SK-N-SH (cell line): Measurements from ENCODE around the gene BABAM1. TPM values are rescaled to one million over a fixed set of nuclear protein-coding genes. Genes with fewer than 3 reads are reported as not detected.

Experiments
- CTCF ChIA-PET: fragments of 300-600, 350-600 bp; formaldehyde crosslinking; extraction: SDS; loops from one replicate; lab custom pipeline; 2021; lab: Yijun Ruan, JAX
- POLR2A ChIA-PET: fragments of 350-600 bp; sonication (Branson Sonifier 250); formaldehyde crosslinking; extraction: SDS; loops from one replicate; lab custom pipeline; 2020; ENCODE audit warnings: antibody characterized with exemption, inconsistent platforms; lab: Yijun Ruan, JAX
- DNase-seq: peaks from one replicate; pipeline ENCODE4 v3.0.0; 2012
- H2AFZ ChIP-seq: fragments of 200-600 bp; sonication (generic); 2 replicates; pipeline ENCODE4 v1.8.1; 2016; ENCODE audit warnings: antibody characterized with exemption, mild to moderate bottlenecking, low read depth
- H3F3A ChIP-seq: fragments of 200-600 bp; sonication (generic); replicated peaks from 2 replicates; pipeline ENCODE3; 2016; ENCODE audit warnings: antibody characterized with exemption, mild to moderate bottlenecking; ENCODE audit not compliant: insufficient read depth
- H3K27ac ChIP-seq, 2 experiments: fragments of 200-500 bp in 1 of 2; fragments of 200-600 bp in 1 of 2; sonication (Bioruptor generic) in 1 of 2; sonication (generic), shearing (Covaris generic) in 1 of 2; 2 replicates each; pipeline versions ENCODE4 v1.5.1 to v1.6.1; 2014 to 2016; ENCODE audit warnings: low read depth in 2 of 2, inconsistent platforms in 1 of 2, low read length in 1 of 2, mild to moderate bottlenecking in 1 of 2, mixed read lengths in 1 of 2
- H3K27me3 ChIP-seq: fragments of 200-600 bp; sonication (generic), shearing (Covaris generic); 2 replicates; pipeline ENCODE4 v1.6.1; 2016; ENCODE audit warnings: mixed run types; ENCODE audit not compliant: insufficient read depth
- H3K36me3 ChIP-seq, 2 experiments: fragments of 200-500 bp in 1 of 2; fragments of 200-600 bp in 1 of 2; sonication (Bioruptor generic) in 1 of 2; sonication (generic) in 1 of 2; replicated peaks in 1 of 2; 2 replicates each; pipeline versions ENCODE3 to v1.5.1; 2014 to 2016; ENCODE audit warnings: low read length in 1 of 2, mild to moderate bottlenecking in 1 of 2; ENCODE audit not compliant: insufficient read depth in 2 of 2, control insufficient read depth in 1 of 2
- H3K4me1 ChIP-seq, 2 experiments: fragments of 200-500 bp in 1 of 2; fragments of 200-600 bp in 1 of 2; sonication (Bioruptor generic) in 1 of 2; sonication (generic), shearing (Covaris generic) in 1 of 2; 2 replicates each; pipeline versions ENCODE4 v1.5.1 to v1.6.1; 2014 to 2016; ENCODE audit warnings: low read depth in 1 of 2, low read length in 1 of 2, mixed run types in 1 of 2; ENCODE audit not compliant: insufficient read depth in 2 of 2, control insufficient read depth in 1 of 2
- H3K4me2 ChIP-seq: fragments of 200-600 bp; sonication (generic), shearing (Covaris generic); 2 replicates; pipeline ENCODE4 v1.6.1; 2017; ENCODE audit warnings: mixed run types
- H3K4me3 ChIP-seq, 2 experiments: fragments of 200-500 bp in 1 of 2; fragments of 200-600 bp in 1 of 2; sonication (Bioruptor generic) in 1 of 2; sonication (generic), shearing (Covaris generic) in 1 of 2; 2 replicates each; pipeline versions ENCODE4 v1.5.1 to v1.8.1; 2014 to 2016; ENCODE audit warnings: low read depth in 2 of 2, inconsistent platforms in 1 of 2, low read length in 1 of 2, mild to moderate bottlenecking in 1 of 2, mixed read lengths in 1 of 2, moderate library complexity in 1 of 2
- H3K79me2 ChIP-seq: fragments of 200-600 bp; sonication (generic); 2 replicates; pipeline ENCODE4 v1.8.1; 2017; ENCODE audit warnings: mild to moderate bottlenecking; ENCODE audit not compliant: insufficient read depth
- H3K9ac ChIP-seq: fragments of 200-600 bp; sonication (generic); 2 replicates; pipeline ENCODE4 v1.6.1; 2017; ENCODE audit warnings: mixed run types
- H3K9me2 ChIP-seq: fragments of 200-600 bp; sonication (generic); 2 replicates; pipeline ENCODE4 v1.6.1; 2017; ENCODE audit warnings: mixed run types
- H3K9me3 ChIP-seq: fragments of 200-600 bp; sonication (generic); 2 replicates; pipeline ENCODE4 v1.6.1; 2017; ENCODE audit warnings: mixed run types, mild to moderate bottlenecking, moderate library complexity
- H4K20me1 ChIP-seq: fragments of 200-600 bp; sonication (generic); 2 replicates; pipeline ENCODE4 v1.6.1; 2017; ENCODE audit warnings: mild to moderate bottlenecking, mixed run types; ENCODE audit not compliant: insufficient read depth
- CHD2 ChIP-seq: fragments of 150-350 bp; IDR thresholded peaks from 2 replicates; pipeline ENCODE4 v1.6.1; 2018; ENCODE audit warnings: low read length; ENCODE audit not compliant: partially characterized antibody
- ELF1 ChIP-seq: IDR thresholded peaks from 2 replicates; pipeline ENCODE4 v1.4.0; 2012
- FOXM1 ChIP-seq: IDR thresholded peaks from 2 replicates; pipeline ENCODE4 v1.4.0; 2012; ENCODE audit warnings: low read depth, mild to moderate bottlenecking
- GATA2 ChIP-seq: sonication (generic); formaldehyde crosslinking; IDR thresholded peaks from 2 replicates; pipeline ENCODE4 v1.5.0; 2020; ENCODE audit warnings: mild to moderate bottlenecking, missing genetic modification reagents
- MEF2A ChIP-seq: IDR thresholded peaks from 2 replicates; pipeline ENCODE4 v1.4.0; 2012; ENCODE audit warnings: low read depth, borderline replicate concordance
- MXI1 ChIP-seq: IDR thresholded peaks from 2 replicates; pipeline ENCODE4 v1.6.1; 2012; ENCODE audit warnings: mild to moderate bottlenecking, low read depth, low read length, improper control_type of control experiment
- NFIC ChIP-seq: IDR thresholded peaks from 2 replicates; pipeline ENCODE4 v1.4.0; 2012; ENCODE audit warnings: borderline replicate concordance
- NRF1 ChIP-seq: IDR thresholded peaks from 2 replicates; pipeline ENCODE4 v1.6.1; 2012; ENCODE audit warnings: low read depth, mild to moderate bottlenecking, low read length
- POLR2AphosphoS5 ChIP-seq: IDR thresholded peaks from 2 replicates; pipeline ENCODE4 v1.6.1; 2012; ENCODE audit warnings: low read depth, low read length
- RAD21 ChIP-seq: IDR thresholded peaks from 2 replicates; pipeline ENCODE4 v1.6.1; 2012; ENCODE audit warnings: mild to moderate bottlenecking, low read length
- RXRA ChIP-seq: IDR thresholded peaks from 2 replicates; pipeline ENCODE4 v1.4.0; 2012; ENCODE audit warnings: low read depth, mild to moderate bottlenecking, borderline replicate concordance
- SMC3 ChIP-seq: IDR thresholded peaks from 2 replicates; pipeline ENCODE4 v1.6.1; 2012; ENCODE audit warnings: low read depth, low read length, improper control_type of control experiment
- YY1 ChIP-seq: IDR thresholded peaks from 2 replicates; pipeline ENCODE4 v1.4.0; 2012; ENCODE audit warnings: low read depth, mild to moderate bottlenecking
- WGBS: methylation state at CpG from one replicate; pipeline ENCODE4 v1.1.6; 2017; ENCODE audit warnings: low lambda C conversion rate; 5-methylcytosine and 5-hydroxymethylcytosine counted together
- polyA plus RNA-seq, 3 experiments: library from polyadenylated mRNA; depleted of rRNA; stranded (reverse); fragments of >200 nt; gene quantifications; 2 replicates each; pipeline ENCODE4 v1.2.3, GENCODE V29; 2012
- TF ChIP-seq, protein P1 (sequence below): fragments of 200-600 bp; sonication (generic); IDR thresholded peaks from 2 replicates; pipeline ENCODE4 v1.6.1; 2017; ENCODE audit warnings: antibody characterized with exemption, mild to moderate bottlenecking, moderate library complexity
- TF ChIP-seq, protein P2 (sequence below): IDR thresholded peaks from 2 replicates; pipeline ENCODE4 v1.4.0; 2012; ENCODE audit warnings: low read depth, borderline replicate concordance

BABAM1 gene
- polyA plus RNA-seq, 1 of the 3 experiments (the other 2 are of a cell fraction): 192 TPM

GRCh38 chr19:17312189-17313113 lies 45.2 kb downstream of the BABAM1 start:
- TF ChIP-seq CHD2: no peak
- no peak for TF ChIP-seq POLR2AphosphoS5
- no peak for TF ChIP-seq MEF2A
- peaks cover 6 to 12% of the 10 kb centered on the region in 2 experiments; a peak in 2 of 4 replicates for H3K4me1 ChIP-seq
- peaks cover 5% of the 10 kb centered on the region for H3F3A ChIP-seq
- H3K36me3 ChIP-seq: peaks cover 14 to 27% of the 10 kb centered on the region in 2 experiments
- H3K79me2 ChIP-seq: peaks cover 55% of the 10 kb centered on the region
- peak overlapping the region; percentile 51; the same call in 1 of the 2 replicates for H3K9ac ChIP-seq
- no peaks in the 10 kb centered on the region for H3K9me3 ChIP-seq
- H3K4me3 ChIP-seq: peak overlapping the region in 1 of 2 experiments; percentile 17; a peak in 1 of 4 replicates
- no peaks in the 10 kb centered on the region for H3K9me2 ChIP-seq
- no peak overlapping the region for H2AFZ ChIP-seq
- CTCF ChIA-PET: interaction anchor here (1.1 to 1.4 kb wide), 3 partner anchors 12 to 74 kb away, joined by 3 to 5 read pairs (median 4); no protein-coding TSS in a partner anchor
- WGBS: 84% methylated on average over 15 of the region's 20 CpGs
- POLR2A ChIA-PET: interaction anchor here (0.9 to 1.0 kb wide), 2 partner anchors 9 to 18 kb away, joined by 4 to 5 read pairs; no protein-coding TSS in a partner anchor
- H3K27me3 ChIP-seq: no peaks in the 10 kb centered on the region
- H3K27ac ChIP-seq: 0 out of 4 replicates have a peak overlapping the region, but pooled peaks of 1 of the 2 experiments have one; percentile 40
- peak overlapping the region; percentile 97; the same call in 1 of the 2 replicates for H3K4me2 ChIP-seq
- peaks cover 17% of the 10 kb centered on the region for H4K20me1 ChIP-seq
- no peak for DNase-seq

DNA sequence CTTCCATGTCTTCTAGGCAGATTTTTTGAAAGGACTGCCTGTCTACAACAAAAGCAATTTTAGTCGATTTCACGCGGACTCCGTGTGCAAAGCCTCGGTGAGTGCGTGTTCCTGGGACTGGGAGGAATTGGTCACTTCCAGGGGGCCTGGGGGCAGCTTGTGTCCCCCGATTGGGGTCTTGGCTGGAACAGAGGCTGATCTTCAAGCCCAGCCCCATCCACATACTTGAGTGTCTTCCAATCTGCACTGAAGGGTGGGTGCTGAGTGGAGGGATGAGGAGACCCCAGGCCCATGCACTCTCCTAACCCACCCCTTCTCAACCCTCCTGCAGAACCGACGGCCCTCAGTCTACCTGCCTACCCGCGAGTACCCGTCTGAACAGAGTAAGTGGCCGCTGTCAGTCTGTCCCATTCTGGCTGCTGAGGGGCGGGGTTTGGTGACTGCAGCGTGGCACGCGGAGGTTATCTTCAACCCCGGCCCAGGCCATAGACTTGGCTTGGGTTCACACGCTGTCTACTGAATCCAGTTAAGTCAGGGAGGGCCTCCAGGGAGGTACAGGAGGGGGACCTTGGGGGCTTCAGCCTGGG lies 46.9 kb downstream of the BABAM1 start:
- CTCF ChIA-PET: no interaction called here
- H3K4me3 ChIP-seq: no peak overlapping the region

More for the DNA sequence above, 46.9 kb downstream of the BABAM1 start:
- TF ChIP-seq NRF1: no peak
- TF ChIP-seq SMC3: no peak
- TF ChIP-seq RXRA: no peak
- TF ChIP-seq RAD21: no peak
- no peak for TF ChIP-seq POLR2AphosphoS5
- no peak for TF ChIP-seq FOXM1
- TF ChIP-seq GATA2: no peak
- TF ChIP-seq CHD2: no peak
- TF ChIP-seq MXI1: no peak
- no peak for TF ChIP-seq NFIC
- TF ChIP-seq ELF1: no peak
- TF ChIP-seq, protein P1, sequence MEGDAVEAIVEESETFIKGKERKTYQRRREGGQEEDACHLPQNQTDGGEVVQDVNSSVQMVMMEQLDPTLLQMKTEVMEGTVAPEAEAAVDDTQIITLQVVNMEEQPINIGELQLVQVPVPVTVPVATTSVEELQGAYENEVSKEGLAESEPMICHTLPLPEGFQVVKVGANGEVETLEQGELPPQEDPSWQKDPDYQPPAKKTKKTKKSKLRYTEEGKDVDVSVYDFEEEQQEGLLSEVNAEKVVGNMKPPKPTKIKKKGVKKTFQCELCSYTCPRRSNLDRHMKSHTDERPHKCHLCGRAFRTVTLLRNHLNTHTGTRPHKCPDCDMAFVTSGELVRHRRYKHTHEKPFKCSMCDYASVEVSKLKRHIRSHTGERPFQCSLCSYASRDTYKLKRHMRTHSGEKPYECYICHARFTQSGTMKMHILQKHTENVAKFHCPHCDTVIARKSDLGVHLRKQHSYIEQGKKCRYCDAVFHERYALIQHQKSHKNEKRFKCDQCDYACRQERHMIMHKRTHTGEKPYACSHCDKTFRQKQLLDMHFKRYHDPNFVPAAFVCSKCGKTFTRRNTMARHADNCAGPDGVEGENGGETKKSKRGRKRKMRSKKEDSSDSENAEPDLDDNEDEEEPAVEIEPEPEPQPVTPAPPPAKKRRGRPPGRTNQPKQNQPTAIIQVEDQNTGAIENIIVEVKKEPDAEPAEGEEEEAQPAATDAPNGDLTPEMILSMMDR: no peak
- TF ChIP-seq YY1: no peak
- TF ChIP-seq, protein P2, sequence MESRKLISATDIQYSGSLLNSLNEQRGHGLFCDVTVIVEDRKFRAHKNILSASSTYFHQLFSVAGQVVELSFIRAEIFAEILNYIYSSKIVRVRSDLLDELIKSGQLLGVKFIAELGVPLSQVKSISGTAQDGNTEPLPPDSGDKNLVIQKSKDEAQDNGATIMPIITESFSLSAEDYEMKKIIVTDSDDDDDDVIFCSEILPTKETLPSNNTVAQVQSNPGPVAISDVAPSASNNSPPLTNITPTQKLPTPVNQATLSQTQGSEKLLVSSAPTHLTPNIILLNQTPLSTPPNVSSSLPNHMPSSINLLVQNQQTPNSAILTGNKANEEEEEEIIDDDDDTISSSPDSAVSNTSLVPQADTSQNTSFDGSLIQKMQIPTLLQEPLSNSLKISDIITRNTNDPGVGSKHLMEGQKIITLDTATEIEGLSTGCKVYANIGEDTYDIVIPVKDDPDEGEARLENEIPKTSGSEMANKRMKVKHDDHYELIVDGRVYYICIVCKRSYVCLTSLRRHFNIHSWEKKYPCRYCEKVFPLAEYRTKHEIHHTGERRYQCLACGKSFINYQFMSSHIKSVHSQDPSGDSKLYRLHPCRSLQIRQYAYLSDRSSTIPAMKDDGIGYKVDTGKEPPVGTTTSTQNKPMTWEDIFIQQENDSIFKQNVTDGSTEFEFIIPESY: no peak
- TF ChIP-seq, all 33 proteins: peak for 0
- H3K9ac ChIP-seq: no peak overlapping the region
- H3K27me3 ChIP-seq: no peaks in the 10 kb centered on the region
- peaks cover 6 to 8% of the 10 kb centered on the region in 2 experiments; a peak in 2 of 4 replicates for H3K4me1 ChIP-seq
- H3K9me3 ChIP-seq: no peaks in the 10 kb centered on the region
- POLR2A ChIA-PET: no interaction called here
- H3K4me2 ChIP-seq: no peak overlapping the region
- H3K36me3 ChIP-seq: peaks cover 14 to 30% of the 10 kb centered on the region in 2 experiments
- WGBS: over 99% methylated on average over 15 of the region's 19 CpGs
- peaks cover 49% of the 10 kb centered on the region for H3K79me2 ChIP-seq
- H4K20me1 ChIP-seq: peaks cover 17% of the 10 kb centered on the region
- H3F3A ChIP-seq: peaks cover 7% of the 10 kb centered on the region
- H3K9me2 ChIP-seq: no peaks in the 10 kb centered on the region
- DNase-seq: no peak
- no peak overlapping the region for H2AFZ ChIP-seq
- no peak overlapping the region for H3K27ac ChIP-seq
